ENCODE results near the gene RUNX3.

Gene RUNX3

DNA sequence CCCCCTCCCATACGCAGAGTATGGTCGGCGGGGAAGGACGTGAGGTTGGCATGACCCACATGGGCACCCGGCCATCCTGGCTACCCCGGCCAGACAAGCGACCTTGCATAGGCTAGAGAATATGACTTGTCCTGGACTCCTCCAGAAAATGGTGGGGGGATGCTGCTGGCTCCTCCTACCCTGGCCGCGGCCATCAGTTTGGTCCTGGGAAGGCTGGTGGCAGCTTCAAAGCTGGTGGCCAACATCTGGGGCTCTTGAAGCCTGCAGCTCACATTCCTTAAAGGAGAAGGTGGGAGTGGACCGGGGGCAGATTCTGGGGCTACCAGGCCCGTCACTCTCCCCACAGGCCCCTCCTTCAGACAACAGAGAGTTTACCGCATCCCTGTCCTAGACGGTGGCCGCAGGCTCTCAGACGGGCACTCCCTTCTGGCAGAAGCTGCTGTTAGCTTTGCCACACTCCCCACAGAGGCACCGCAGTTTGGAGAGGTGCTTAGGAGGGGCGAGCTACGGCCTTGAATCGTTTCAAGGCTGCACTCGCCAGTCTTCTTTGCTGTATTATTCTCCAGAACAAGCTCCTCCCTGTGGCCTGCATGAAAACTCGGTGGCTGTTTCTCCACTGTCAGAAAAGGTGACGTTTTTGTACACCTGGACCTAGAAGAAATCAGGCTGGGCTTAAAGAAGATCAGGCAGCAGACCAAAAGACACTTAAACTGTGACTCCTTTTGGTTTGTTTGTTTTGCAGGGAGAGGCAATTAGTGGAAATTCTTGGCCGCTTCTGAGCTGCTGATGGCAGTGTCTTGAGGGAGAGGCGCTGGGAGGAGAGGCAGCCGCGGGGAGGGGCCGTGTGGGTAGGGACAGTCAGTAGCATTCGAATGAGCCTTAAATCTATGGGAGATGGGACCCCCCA is 68.0 kb downstream of the RUNX3 start (continued):
- TF ChIP-seq, protein P1, sequence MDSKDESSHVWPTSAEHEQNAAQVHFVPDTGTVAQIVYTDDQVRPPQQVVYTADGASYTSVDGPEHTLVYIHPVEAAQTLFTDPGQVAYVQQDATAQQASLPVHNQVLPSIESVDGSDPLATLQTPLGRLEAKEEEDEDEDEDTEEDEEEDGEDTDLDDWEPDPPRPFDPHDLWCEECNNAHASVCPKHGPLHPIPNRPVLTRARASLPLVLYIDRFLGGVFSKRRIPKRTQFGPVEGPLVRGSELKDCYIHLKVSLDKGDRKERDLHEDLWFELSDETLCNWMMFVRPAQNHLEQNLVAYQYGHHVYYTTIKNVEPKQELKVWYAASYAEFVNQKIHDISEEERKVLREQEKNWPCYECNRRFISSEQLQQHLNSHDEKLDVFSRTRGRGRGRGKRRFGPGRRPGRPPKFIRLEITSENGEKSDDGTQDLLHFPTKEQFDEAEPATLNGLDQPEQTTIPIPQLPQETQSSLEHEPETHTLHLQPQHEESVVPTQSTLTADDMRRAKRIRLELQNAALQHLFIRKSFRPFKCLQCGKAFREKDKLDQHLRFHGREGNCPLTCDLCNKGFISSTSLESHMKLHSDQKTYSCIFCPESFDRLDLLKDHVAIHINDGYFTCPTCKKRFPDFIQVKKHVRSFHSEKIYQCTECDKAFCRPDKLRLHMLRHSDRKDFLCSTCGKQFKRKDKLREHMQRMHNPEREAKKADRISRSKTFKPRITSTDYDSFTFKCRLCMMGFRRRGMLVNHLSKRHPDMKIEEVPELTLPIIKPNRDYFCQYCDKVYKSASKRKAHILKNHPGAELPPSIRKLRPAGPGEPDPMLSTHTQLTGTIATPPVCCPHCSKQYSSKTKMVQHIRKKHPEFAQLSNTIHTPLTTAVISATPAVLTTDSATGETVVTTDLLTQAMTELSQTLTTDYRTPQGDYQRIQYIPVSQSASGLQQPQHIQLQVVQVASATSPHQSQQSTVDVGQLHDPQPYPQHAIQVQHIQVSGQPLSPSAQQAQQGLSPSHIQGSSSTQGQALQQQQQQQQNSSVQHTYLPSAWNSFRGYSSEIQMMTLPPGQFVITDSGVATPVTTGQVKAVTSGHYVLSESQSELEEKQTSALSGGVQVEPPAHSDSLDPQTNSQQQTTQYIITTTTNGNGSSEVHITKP (tag by site-specific recombination; IDR thresholded peaks at IDR 0.05) = no peak
- no peak for TF ChIP-seq ZNF350 (tag by site-specific recombination; IDR thresholded peaks at IDR 0.05)
- TF ChIP-seq ZNF530 (tag by site-specific recombination; IDR thresholded peaks at IDR 0.05; ENCODE audit: low read depth) = no peak
- TF ChIP-seq PRDM4 (tag by site-specific recombination; IDR thresholded peaks at IDR 0.05) = 0 out of 2 replicates have a peak, but pooled peaks have one; percentile 10
- peak; percentile 7; the same call in 1 of the 2 replicates for TF ChIP-seq ZIC2 (tag by site-specific recombination; IDR thresholded peaks at IDR 0.05)
- TF ChIP-seq ZNF2 (tag by site-specific recombination; IDR thresholded peaks at IDR 0.05) = no peak
- 0 out of 2 replicates have a peak, but pooled peaks have one; percentile 40 for TF ChIP-seq KLF1 (tag by site-specific recombination; IDR thresholded peaks at IDR 0.05)
- TF ChIP-seq ZNF157 (tag by site-specific recombination; IDR thresholded peaks at IDR 0.05) = no peak
- TF ChIP-seq, protein P2, sequence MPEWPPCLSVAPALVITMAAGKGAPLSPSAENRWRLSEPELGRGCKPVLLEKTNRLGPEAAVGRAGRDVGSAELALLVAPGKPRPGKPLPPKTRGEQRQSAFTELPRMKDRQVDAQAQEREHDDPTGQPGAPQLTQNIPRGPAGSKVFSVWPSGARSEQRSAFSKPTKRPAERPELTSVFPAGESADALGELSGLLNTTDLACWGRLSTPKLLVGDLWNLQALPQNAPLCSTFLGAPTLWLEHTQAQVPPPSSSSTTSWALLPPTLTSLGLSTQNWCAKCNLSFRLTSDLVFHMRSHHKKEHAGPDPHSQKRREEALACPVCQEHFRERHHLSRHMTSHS (tag by site-specific recombination; IDR thresholded peaks at IDR 0.05) = no peak
- TF ChIP-seq, protein P3, sequence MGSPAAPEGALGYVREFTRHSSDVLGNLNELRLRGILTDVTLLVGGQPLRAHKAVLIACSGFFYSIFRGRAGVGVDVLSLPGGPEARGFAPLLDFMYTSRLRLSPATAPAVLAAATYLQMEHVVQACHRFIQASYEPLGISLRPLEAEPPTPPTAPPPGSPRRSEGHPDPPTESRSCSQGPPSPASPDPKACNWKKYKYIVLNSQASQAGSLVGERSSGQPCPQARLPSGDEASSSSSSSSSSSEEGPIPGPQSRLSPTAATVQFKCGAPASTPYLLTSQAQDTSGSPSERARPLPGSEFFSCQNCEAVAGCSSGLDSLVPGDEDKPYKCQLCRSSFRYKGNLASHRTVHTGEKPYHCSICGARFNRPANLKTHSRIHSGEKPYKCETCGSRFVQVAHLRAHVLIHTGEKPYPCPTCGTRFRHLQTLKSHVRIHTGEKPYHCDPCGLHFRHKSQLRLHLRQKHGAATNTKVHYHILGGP (tag by site-specific recombination; IDR thresholded peaks at IDR 0.05) = no peak
- TF ChIP-seq FEZF1 (tag by site-specific recombination; IDR thresholded peaks at IDR 0.05) = no peak
- TF ChIP-seq ZNF571 (tag by site-specific recombination; IDR thresholded peaks at IDR 0.05) = no peak
- TF ChIP-seq ZNF274 (IDR thresholded peaks at IDR 0.05; ENCODE audit: low read length) = no peak
- TF ChIP-seq ZNF274 (tag by site-specific recombination; IDR thresholded peaks at IDR 0.05; ENCODE audit: borderline replicate concordance) = no peak

- ChIA-PET POLR2A (interaction anchor here (0.6 kb wide), 1 partner anchor 40 kb away, joined by 4 read pairs; no protein-coding TSS in a partner anchor), CTCF (interaction anchor here (1.3 kb wide), 1 partner anchor 344 kb away, joined by 10 read pairs; no protein-coding TSS in a partner anchor)
- no peak overlapping the region for H3K4me3 ChIP-seq (ENCODE audit: low read depth, low read length)
- no peak for TF ChIP-seq SP3 (tag by site-specific recombination; IDR thresholded peaks at IDR 0.05)
- TF ChIP-seq, protein P4, sequence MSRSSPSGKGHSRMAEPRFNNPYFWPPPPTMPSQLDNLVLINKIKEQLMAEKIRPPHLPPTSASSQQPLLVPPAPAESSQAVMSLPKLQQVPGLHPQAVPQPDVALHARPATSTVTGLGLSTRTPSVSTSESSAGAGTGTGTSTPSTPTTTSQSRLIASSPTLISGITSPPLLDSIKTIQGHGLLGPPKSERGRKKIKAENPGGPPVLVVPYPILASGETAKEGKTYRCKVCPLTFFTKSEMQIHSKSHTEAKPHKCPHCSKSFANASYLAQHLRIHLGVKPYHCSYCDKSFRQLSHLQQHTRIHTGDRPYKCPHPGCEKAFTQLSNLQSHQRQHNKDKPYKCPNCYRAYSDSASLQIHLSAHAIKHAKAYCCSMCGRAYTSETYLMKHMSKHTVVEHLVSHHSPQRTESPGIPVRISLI (tag by site-specific recombination; IDR thresholded peaks at IDR 0.05) = no peak
- no peak for TF ChIP-seq ZNF391 (tag by site-specific recombination; IDR thresholded peaks at IDR 0.05; ENCODE audit: borderline replicate concordance, low read depth)
- TF ChIP-seq, protein P5, sequence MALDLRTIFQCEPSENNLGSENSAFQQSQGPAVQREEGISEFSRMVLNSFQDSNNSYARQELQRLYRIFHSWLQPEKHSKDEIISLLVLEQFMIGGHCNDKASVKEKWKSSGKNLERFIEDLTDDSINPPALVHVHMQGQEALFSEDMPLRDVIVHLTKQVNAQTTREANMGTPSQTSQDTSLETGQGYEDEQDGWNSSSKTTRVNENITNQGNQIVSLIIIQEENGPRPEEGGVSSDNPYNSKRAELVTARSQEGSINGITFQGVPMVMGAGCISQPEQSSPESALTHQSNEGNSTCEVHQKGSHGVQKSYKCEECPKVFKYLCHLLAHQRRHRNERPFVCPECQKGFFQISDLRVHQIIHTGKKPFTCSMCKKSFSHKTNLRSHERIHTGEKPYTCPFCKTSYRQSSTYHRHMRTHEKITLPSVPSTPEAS (tag by site-specific recombination; IDR thresholded peaks at IDR 0.05) = no peak
- no peak for TF ChIP-seq ZNF791 (tag by site-specific recombination; IDR thresholded peaks at IDR 0.05)
- TF ChIP-seq PRDM4 (tag by site-specific recombination; IDR thresholded peaks at IDR 0.05) = no peak
- no peak for TF ChIP-seq MZF1 (tag by site-specific recombination; IDR thresholded peaks at IDR 0.05; ENCODE audit: borderline replicate concordance)
- TF ChIP-seq MYNN (tag by site-specific recombination; IDR thresholded peaks at IDR 0.05; ENCODE audit: borderline replicate concordance) = no peak
- TF ChIP-seq ZFP37 (tag by site-specific recombination; IDR thresholded peaks at IDR 0.05) = no peak
Observed at GRCh38 chr1:24860841-24861240, 69.2 kb downstream of the RUNX3 start.

More at GRCh38 chr1:24860841-24861240, 69.2 kb downstream of the RUNX3 start:
- Histone ChIP-seq H3K4me1 (ENCODE audit: control insufficient read depth, insufficient read depth, low read length) (peaks cover 6% of the 10 kb centered on the region; the same call in 1 of the 2 replicates), H3K9me3 (ENCODE audit: control insufficient read depth, insufficient read depth, low read depth, low read length) (no peaks in the 10 kb centered on the region), H3K36me3 (ENCODE audit: control insufficient read depth in 2 of 2, insufficient read depth in 1 of 2, low read length in 2 of 2) (no peaks in the 10 kb centered on the region), H3K27ac (ENCODE audit: extremely low read depth, low read depth, low read length) (no peak overlapping the region)

Data from HEK293 (cell line).